HL-60 (cell line): ENCODE data around the gene OMA1.
A peak's percentile ranks its signal among the peaks of the same experiment; 100 is the strongest.

Source experiments
- DNase-seq, 2 experiments: peaks; one replicate each; pipeline ENCODE4 v3.0.0-alpha.2; 2010 to 2020; ENCODE audit warnings: low read depth in 1 of 2, low spot score in 1 of 2
- H3K27ac ChIP-seq: fragments of 250-450 bp; sonication (Bioruptor Pico); replicated peaks from 2 replicates; pipeline ENCODE4 v1.5.1; 2020; ENCODE audit warnings: mild to moderate bottlenecking, moderate library complexity
- H3K27me3 ChIP-seq: fragments of 250-450 bp; sonication (Bioruptor Pico); 2 replicates; pipeline ENCODE4 v1.5.1; 2021; ENCODE audit warnings: mild to moderate bottlenecking, moderate library complexity; ENCODE audit not compliant: insufficient read depth, poor library complexity, severe bottlenecking
- H3K4me3 ChIP-seq: replicated peaks from 2 replicates; pipeline ENCODE4 v1.5.1; 2011; ENCODE audit warnings: mild to moderate bottlenecking, control low read depth, low read length; ENCODE audit not compliant: insufficient read depth
- CTCF ChIP-seq: IDR thresholded peaks from one replicate; pipeline ENCODE4 v1.5.1; 2011; ENCODE audit warnings: low read length, control low read depth, inconsistent platforms; ENCODE audit not compliant: insufficient read depth
- GABPA ChIP-seq: IDR thresholded peaks from 2 replicates; pipeline ENCODE4 v1.6.1; 2012; ENCODE audit warnings: low read depth
- POLR2AphosphoS5 ChIP-seq: IDR thresholded peaks from 2 replicates; pipeline ENCODE4 v1.6.1; 2012; ENCODE audit warnings: low read depth
- REST ChIP-seq: IDR thresholded peaks from 2 replicates; pipeline ENCODE4 v1.6.1; 2012; ENCODE audit warnings: low read depth; ENCODE audit not compliant: insufficient replicate concordance
- SPI1 ChIP-seq: IDR thresholded peaks from 2 replicates; pipeline ENCODE4 v1.6.1; 2012; ENCODE audit warnings: low read depth, mild to moderate bottlenecking, borderline replicate concordance

The OMA1 gene

GRCh38 chr1:58587667-58588066, 41.1 kb upstream of the OMA1 start:
- DNase-seq, result no peak
- no peak overlapping the region for H3K4me3 ChIP-seq
- TF ChIP-seq REST, result no peak
- TF ChIP-seq SPI1, result no peak
- TF ChIP-seq CTCF, result no peak
- H3K27ac ChIP-seq, result no peak overlapping the region
- no peaks in the 10 kb centered on the region for H3K27me3 ChIP-seq

GRCh38 chr1:58586271-58586670, 39.7 kb upstream of the OMA1 start:
- Histone ChIP-seq H3K4me3 (no peak overlapping the region), H3K27ac (no peak overlapping the region), H3K27me3 (no peaks in the 10 kb centered on the region)
- no peak for DNase-seq
- TF ChIP-seq SPI1, result no peak
- no peak for TF ChIP-seq GABPA
- no peak for TF ChIP-seq REST
- TF ChIP-seq POLR2AphosphoS5, result no peak
- no peak for TF ChIP-seq CTCF

- Histone ChIP-seq H3K4me3 (no peak overlapping the region), H3K27ac (peak overlapping the region; percentile 67), H3K27me3 (no peaks in the 10 kb centered on the region)
- TF ChIP-seq POLR2AphosphoS5 (no peak), SPI1 (no peak), CTCF (no peak), REST (no peak), GABPA (no peak)
- no peak for DNase-seq
Observed at GRCh38 chr1:58585581-58586151, 39.1 kb upstream of the OMA1 start.
